Fibroblast of lung (primary cell): ENCODE results near the gene FRK. TPM values are rescaled to one million over a fixed set of nuclear protein-coding genes. Genes with fewer than 3 reads are reported as not detected.

Experiments
- DNase-seq, 2 donors: peaks; one replicate each; pipeline versions ENCODE4 v3.0.0 to v3.0.0-alpha.2; 2010; ENCODE audit warnings: low read depth in 2 of 2
- H2AFZ ChIP-seq: 2 replicates; pipeline ENCODE4 v1.5.1; 2012; ENCODE audit warnings: low read length, control low read depth, inconsistent platforms
- H3K27ac ChIP-seq: 2 replicates; pipeline ENCODE4 v1.5.1; 2011; ENCODE audit warnings: low read length, control low read depth; ENCODE audit not compliant: insufficient read depth
- H3K27me3 ChIP-seq: 2 replicates; pipeline ENCODE4 v1.5.1; 2011; ENCODE audit warnings: mild to moderate bottlenecking, low read length; ENCODE audit not compliant: control insufficient read depth, insufficient read depth
- H3K36me3 ChIP-seq: 2 replicates; pipeline ENCODE4 v1.5.1; 2011; ENCODE audit warnings: low read length; ENCODE audit not compliant: control insufficient read depth, insufficient read depth
- H3K4me1 ChIP-seq: 2 replicates; pipeline ENCODE4 v1.5.1; 2011; ENCODE audit warnings: low read length; ENCODE audit not compliant: control insufficient read depth, insufficient read depth; ENCODE audit errors: extremely low read depth
- H3K4me2 ChIP-seq: 2 replicates; pipeline ENCODE4 v1.5.1; 2011; ENCODE audit warnings: low read length, control low read depth; ENCODE audit not compliant: insufficient read depth; ENCODE audit errors: extremely low read depth
- H3K4me3 ChIP-seq, 4 experiments: fragments of 200-600 bp in 1 of 4; sonication (generic) in 1 of 4; replicated peaks in 1 of 4; 2 replicates each; pipeline ENCODE4 v1.5.1; 2011 to 2016; ENCODE audit warnings: low read length in 4 of 4, low read depth in 3 of 4, mild to moderate bottlenecking in 3 of 4, control low read depth in 2 of 4, inconsistent platforms in 1 of 4, mixed read lengths in 1 of 4; ENCODE audit not compliant: insufficient read depth in 1 of 4; ENCODE audit errors: control extremely low read depth in 1 of 4
- H3K79me2 ChIP-seq: 2 replicates; pipeline ENCODE4 v1.5.1; 2012; ENCODE audit warnings: mild to moderate bottlenecking, low read length, inconsistent platforms; ENCODE audit not compliant: control insufficient read depth, insufficient read depth
- H3K9ac ChIP-seq: 2 replicates; pipeline ENCODE4 v1.5.1; 2011; ENCODE audit warnings: mild to moderate bottlenecking, low read length, control low read depth; ENCODE audit not compliant: insufficient read depth
- H3K9me3 ChIP-seq: 2 replicates; pipeline ENCODE4 v1.5.1; 2012; ENCODE audit warnings: low read depth, low read length; ENCODE audit not compliant: control insufficient read depth, insufficient read depth
- H4K20me1 ChIP-seq: 2 replicates; pipeline ENCODE4 v1.5.1; 2011; ENCODE audit warnings: low read length; ENCODE audit not compliant: control insufficient read depth, insufficient read depth; ENCODE audit errors: extremely low read depth
- EZH2 ChIP-seq: IDR thresholded peaks from 2 replicates; pipeline ENCODE4 v1.5.1; 2012; ENCODE audit warnings: low read length, control low read depth, mild to moderate bottlenecking; ENCODE audit errors: missing control alignments
- polyA plus RNA-seq, 2 donors: library from polyadenylated mRNA; depleted of rRNA in 1 of 2; stranded (reverse) in 1 of 2; unstranded in 1 of 2; fragments of >200 nt; gene quantifications; 2 replicates each; pipeline ENCODE4 v1.2.1, GENCODE V29; 2011 to 2012; ENCODE audit warnings: missing spikeins in 1 of 2
- total RNA-seq: library from RNA; depleted of rRNA; stranded (reverse); fragments of >200 nt; gene quantifications from 2 replicates; pipeline ENCODE4 v1.2.1, GENCODE V29; 2014
- TF ChIP-seq, protein P1 (sequence below), 2 donors: IDR thresholded peaks in 1 of 2; conservative IDR thresholded peaks in 1 of 2; 1 replicate in 1 of 2; 2 replicates in 1 of 2; pipeline ENCODE4 v1.5.1; 2011 to 2012; ENCODE audit warnings: low read length in 2 of 2, control low read depth in 1 of 2, inconsistent platforms in 1 of 2, low read depth in 1 of 2, mild to moderate bottlenecking in 1 of 2

FRK gene
- total and polyA plus RNA-seq, 2 donors (not counting 1 experiment from before 2014, with no cell fraction given), result 0.18 to 0.33 TPM

DNA sequence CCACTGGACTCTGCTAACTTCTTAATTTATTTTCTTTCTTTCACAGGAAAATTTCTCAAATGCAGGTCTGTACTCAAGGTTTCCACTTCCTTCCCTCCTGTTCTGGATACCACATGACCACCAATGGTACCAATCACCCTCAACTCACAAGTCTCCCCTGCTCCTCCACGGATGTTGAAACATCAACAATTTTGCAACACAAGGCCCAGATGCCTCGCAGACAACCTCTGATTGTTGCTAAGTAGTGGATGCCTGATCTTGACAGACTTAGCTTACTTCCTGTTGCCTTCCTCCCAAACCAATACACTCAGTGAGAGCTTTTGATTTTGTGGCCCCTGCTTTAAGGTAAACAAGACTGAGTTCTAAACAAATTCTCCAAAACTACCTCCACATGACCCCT lies 146.6 kb downstream of the FRK start:
- Histone ChIP-seq H3K9ac (no peak overlapping the region), H4K20me1 (no peaks in the 10 kb centered on the region), H2AFZ (no peak overlapping the region), H3K4me1 (no peaks in the 10 kb centered on the region), H3K4me2 (no peak overlapping the region), H3K79me2 (no peaks in the 10 kb centered on the region), H3K27me3 (no peaks in the 10 kb centered on the region), H3K27ac (no peak overlapping the region), H3K36me3 (no peaks in the 10 kb centered on the region), H3K9me3 (no peaks in the 10 kb centered on the region), H3K4me3 (no peak overlapping the region)
- no peak for DNase-seq
- TF ChIP-seq EZH2, result no peak
- TF ChIP-seq, protein P1, sequence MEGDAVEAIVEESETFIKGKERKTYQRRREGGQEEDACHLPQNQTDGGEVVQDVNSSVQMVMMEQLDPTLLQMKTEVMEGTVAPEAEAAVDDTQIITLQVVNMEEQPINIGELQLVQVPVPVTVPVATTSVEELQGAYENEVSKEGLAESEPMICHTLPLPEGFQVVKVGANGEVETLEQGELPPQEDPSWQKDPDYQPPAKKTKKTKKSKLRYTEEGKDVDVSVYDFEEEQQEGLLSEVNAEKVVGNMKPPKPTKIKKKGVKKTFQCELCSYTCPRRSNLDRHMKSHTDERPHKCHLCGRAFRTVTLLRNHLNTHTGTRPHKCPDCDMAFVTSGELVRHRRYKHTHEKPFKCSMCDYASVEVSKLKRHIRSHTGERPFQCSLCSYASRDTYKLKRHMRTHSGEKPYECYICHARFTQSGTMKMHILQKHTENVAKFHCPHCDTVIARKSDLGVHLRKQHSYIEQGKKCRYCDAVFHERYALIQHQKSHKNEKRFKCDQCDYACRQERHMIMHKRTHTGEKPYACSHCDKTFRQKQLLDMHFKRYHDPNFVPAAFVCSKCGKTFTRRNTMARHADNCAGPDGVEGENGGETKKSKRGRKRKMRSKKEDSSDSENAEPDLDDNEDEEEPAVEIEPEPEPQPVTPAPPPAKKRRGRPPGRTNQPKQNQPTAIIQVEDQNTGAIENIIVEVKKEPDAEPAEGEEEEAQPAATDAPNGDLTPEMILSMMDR (conservative IDR thresholded peaks at IDR 0.05 in 1 of 2, IDR thresholded peaks at IDR 0.05 in 1 of 2; ENCODE audit: low read depth in 1 of 2, low read length in 2 of 2), result no peak

- Histone ChIP-seq H3K9ac (no peak overlapping the region), H3K27ac (no peak overlapping the region), H3K4me1 (no peaks in the 10 kb centered on the region), H2AFZ (no peak overlapping the region), H4K20me1 (no peaks in the 10 kb centered on the region), H3K36me3 (no peaks in the 10 kb centered on the region), H3K27me3 (no peaks in the 10 kb centered on the region), H3K9me3 (no peaks in the 10 kb centered on the region), H3K79me2 (no peaks in the 10 kb centered on the region), H3K4me2 (no peak overlapping the region), H3K4me3 (no peak overlapping the region)
- TF ChIP-seq, protein P1 (conservative IDR thresholded peaks at IDR 0.05 in 1 of 2, IDR thresholded peaks at IDR 0.05 in 1 of 2; ENCODE audit: low read depth in 1 of 2, low read length in 2 of 2), result no peak
- TF ChIP-seq EZH2, result no peak
- no peak for DNase-seq
These were observed 150.7 kb downstream of the FRK start for GRCh38 chr6:115909923-115910546.

DNA sequence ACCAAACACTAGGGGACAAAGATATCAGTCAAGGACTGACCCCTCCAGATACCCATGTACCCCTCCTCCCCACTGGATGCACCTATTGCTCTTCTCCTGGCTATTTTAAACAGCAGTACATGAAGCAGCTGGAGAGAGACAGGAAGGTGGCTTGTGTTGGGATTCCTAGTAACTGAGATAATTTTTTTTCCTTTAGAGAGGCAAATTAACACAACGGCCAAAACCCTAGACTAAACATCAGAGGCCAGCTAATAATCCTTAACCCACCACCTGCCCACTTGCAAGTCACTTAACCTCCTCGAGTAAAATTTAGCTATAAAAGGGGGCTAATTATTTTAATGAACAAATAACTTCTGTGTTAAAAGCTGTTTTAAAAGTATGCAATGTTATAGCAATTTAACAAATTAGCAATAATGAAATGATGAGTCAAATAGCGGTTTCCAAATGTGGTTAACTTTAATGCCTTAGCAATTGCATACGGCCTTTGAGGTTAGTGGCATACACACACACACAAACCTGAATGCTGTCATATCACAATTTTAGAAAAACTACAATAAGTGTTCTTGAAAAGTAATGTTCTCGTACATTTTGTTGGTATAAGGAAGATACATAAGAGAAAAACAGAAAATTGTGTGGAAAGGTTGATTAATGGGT lies 151.7 kb downstream of the FRK start:
- no peaks in the 10 kb centered on the region for H4K20me1 ChIP-seq
- TF ChIP-seq, protein P1 (conservative IDR thresholded peaks at IDR 0.05 in 1 of 2, IDR thresholded peaks at IDR 0.05 in 1 of 2; ENCODE audit: low read depth in 1 of 2, low read length in 2 of 2), result no peak
- no peak for TF ChIP-seq EZH2
- H3K9ac ChIP-seq, result no peak overlapping the region
- H3K27ac ChIP-seq, result no peak overlapping the region
- H3K4me2 ChIP-seq, result no peak overlapping the region
- DNase-seq, result peak in 1 of 2 donors; percentile 49
- H3K36me3 ChIP-seq, result no peaks in the 10 kb centered on the region
- H3K79me2 ChIP-seq, result no peaks in the 10 kb centered on the region
- no peak overlapping the region for H3K4me3 ChIP-seq
- no peaks in the 10 kb centered on the region for H3K27me3 ChIP-seq
- no peak overlapping the region for H2AFZ ChIP-seq
- no peaks in the 10 kb centered on the region for H3K4me1 ChIP-seq
- H3K9me3 ChIP-seq, result no peaks in the 10 kb centered on the region
